Urinary bladder (tissue), 4 donors: ENCODE measurements around the gene SPON1. TPM values are rescaled to one million over a fixed set of nuclear protein-coding genes. Genes with fewer than 3 reads are reported as not detected.
"Not testable (repeated sequence)": the region's sequence is repeated elsewhere in the genome, so short reads cannot be mapped to it uniquely, and the experiment has no call there.

ENCODE experiments used
- DNase-seq: peaks from one replicate; pipeline ENCODE4 v3.0.0-alpha.2; 2015; ENCODE audit errors: extremely low spot score
- H3K27ac ChIP-seq: one replicate; pipeline ENCODE4 v1.5.1; 2013; ENCODE audit warnings: low read depth, mild to moderate bottlenecking, moderate library complexity
- H3K36me3 ChIP-seq: one replicate; pipeline ENCODE4 v1.6.1; 2013; ENCODE audit warnings: mild to moderate bottlenecking, moderate library complexity; ENCODE audit not compliant: insufficient read depth
- H3K4me1 ChIP-seq: one replicate; pipeline ENCODE4 v1.6.1; 2013; ENCODE audit warnings: mild to moderate bottlenecking, moderate library complexity; ENCODE audit not compliant: insufficient read depth
- H3K4me3 ChIP-seq: one replicate; pipeline ENCODE4 v1.5.1; 2013; ENCODE audit warnings: low read depth, low read length
- WGBS: extraction: QIAGEN DNeasy Blood & Tissue Kit; methylation state at CpG from one replicate; pipeline ENCODE4 v1.1.7; 2013; 5-methylcytosine and 5-hydroxymethylcytosine counted together
- polyA plus RNA-seq: library from polyadenylated mRNA; stranded (reverse); fragments of 200-250 nt; gene quantifications from one replicate; pipeline ENCODE4 v1.2.3, GENCODE V29; 2013
- total RNA-seq: library from RNA; depleted of rRNA; stranded (reverse); fragments of >200 nt; gene quantifications from one replicate; pipeline ENCODE4 v1.2.3, GENCODE V29; 2014
- donor health status: healthy with polysubstance abuse.
- donor health status: healthy.

Gene SPON1
- total and polyA plus RNA-seq, 2 donors = 71.5 to 131 TPM

- DNase-seq = no peak
- no peak overlapping the region for H3K4me3 ChIP-seq
- no peaks in the 10 kb centered on the region for H3K4me1 ChIP-seq
- no peak overlapping the region for H3K27ac ChIP-seq
- WGBS = 98% methylated on average over 1 of the region's 1 CpG
- H3K36me3 ChIP-seq = no peaks in the 10 kb centered on the region
Measured at GRCh38 chr11:14259878-14260277, 297.4 kb downstream of the SPON1 start.

DNA sequence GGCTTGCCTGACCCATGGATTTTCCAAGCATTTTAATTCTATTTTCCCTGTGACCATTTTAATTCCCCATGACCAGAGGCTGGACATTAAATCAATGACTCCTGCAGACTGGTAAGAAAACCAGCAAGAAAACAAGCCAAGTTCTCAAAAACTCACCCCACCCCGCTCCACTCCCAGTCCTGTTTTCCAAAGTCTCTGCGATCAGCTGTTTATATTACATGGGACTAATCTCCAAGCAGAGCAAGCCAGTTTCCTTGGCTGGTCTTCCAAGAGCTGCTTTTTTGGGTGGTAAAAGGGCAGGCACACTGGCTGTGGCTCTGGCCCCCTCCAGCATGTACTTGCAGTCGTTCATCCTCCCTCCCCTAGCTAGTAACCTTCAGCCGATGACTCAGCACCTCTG is 298.5 kb downstream of the SPON1 start:
- Histone ChIP-seq H3K4me3 (no peak overlapping the region), H3K4me1 (no peaks in the 10 kb centered on the region), H3K36me3 (no peaks in the 10 kb centered on the region), H3K27ac (no peak overlapping the region)
- no peak for DNase-seq
- 34% methylated on average over 4 of the region's 4 CpGs for WGBS

GRCh38 chr11:14262271-14262846 is 299.8 kb downstream of the SPON1 start:
- DNase-seq = no peak
- no peak overlapping the region for H3K27ac ChIP-seq
- 92% methylated on average over 8 of the region's 8 CpGs for WGBS

GRCh38 chr11:14264966-14265365 is 302.4 kb downstream of the SPON1 start:
- WGBS = 95% methylated on average over 2 of the region's 2 CpGs
- Histone ChIP-seq H3K27ac (no peak overlapping the region), H3K4me3 (no peak overlapping the region), H3K4me1 (no peaks in the 10 kb centered on the region), H3K36me3 (no peaks in the 10 kb centered on the region)
- DNase-seq = no peak

More at GRCh38 chr11:14262271-14262846, 299.8 kb downstream of the SPON1 start:
- Histone ChIP-seq H3K36me3 (no peaks in the 10 kb centered on the region), H3K4me1 (no peaks in the 10 kb centered on the region), H3K4me3 (no peak overlapping the region)

- DNase-seq = no peak
- H3K36me3 ChIP-seq = peaks cover 2% of the 10 kb centered on the region
- 71% methylated on average over 1 of the region's 1 CpG for WGBS
- no peak overlapping the region for H3K27ac ChIP-seq
- no peak overlapping the region for H3K4me3 ChIP-seq
- H3K4me1 ChIP-seq = peaks cover 1% of the 10 kb centered on the region
Measured at GRCh38 chr11:14266622-14267021, 304.1 kb downstream of the SPON1 start.

- Histone ChIP-seq H3K4me3 (no peak overlapping the region), H3K4me1 (peaks cover 1% of the 10 kb centered on the region), H3K36me3 (peaks cover 2% of the 10 kb centered on the region), H3K27ac (no peak overlapping the region)
- DNase-seq = no peak
- 91% methylated on average over 6 of the region's 6 CpGs for WGBS
Measured at GRCh38 chr11:14267861-14268635, 305.5 kb downstream of the SPON1 start.

- Histone ChIP-seq H3K4me3 (no peak overlapping the region), H3K4me1 (peaks cover 1% of the 10 kb centered on the region), H3K27ac (no peak overlapping the region), H3K36me3 (peaks cover 2% of the 10 kb centered on the region)
- no peak for DNase-seq
- WGBS = 77% methylated on average over 5 of the region's 5 CpGs
Measured at GRCh38 chr11:14269692-14270573, 307.4 kb downstream of the SPON1 start.

- WGBS = 74% methylated on average over 6 of the region's 6 CpGs
- Histone ChIP-seq H3K27ac (no peak overlapping the region), H3K4me1 (peaks cover 1% of the 10 kb centered on the region), H3K36me3 (peaks cover 2% of the 10 kb centered on the region), H3K4me3 (no peak overlapping the region)
- DNase-seq = no peak
Measured at GRCh38 chr11:14270690-14271542, 308.4 kb downstream of the SPON1 start.

- H3K4me1 ChIP-seq = peaks cover 1% of the 10 kb centered on the region
- WGBS = 84% methylated on average over 2 of the region's 2 CpGs
- peaks cover 2% of the 10 kb centered on the region for H3K36me3 ChIP-seq
- DNase-seq = no peak
- no peak overlapping the region for H3K4me3 ChIP-seq
- no peak overlapping the region for H3K27ac ChIP-seq
Measured at GRCh38 chr11:14273895-14274294, 311.4 kb downstream of the SPON1 start.

DNA sequence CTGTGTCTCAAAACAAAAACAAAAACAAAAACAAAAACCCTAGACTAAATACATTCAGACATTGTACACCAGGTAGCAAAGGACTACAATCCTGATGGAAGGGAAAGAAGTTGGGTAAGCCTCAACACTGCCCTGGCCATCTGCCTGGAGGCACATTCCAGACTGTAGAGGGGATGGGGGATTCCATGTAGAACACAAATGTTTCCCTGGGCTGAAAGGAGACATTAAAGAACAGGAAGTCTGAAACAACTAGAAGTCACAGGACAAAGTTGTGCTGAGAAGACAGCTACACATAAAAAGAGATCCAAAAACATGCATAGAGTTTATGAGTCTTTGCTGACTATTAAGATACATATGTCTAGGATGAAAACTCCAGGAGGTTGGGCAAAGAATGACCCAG is 312.6 kb downstream of the SPON1 start:
- peaks cover 1% of the 10 kb centered on the region for H3K4me1 ChIP-seq
- DNase-seq = no peak

DNA sequence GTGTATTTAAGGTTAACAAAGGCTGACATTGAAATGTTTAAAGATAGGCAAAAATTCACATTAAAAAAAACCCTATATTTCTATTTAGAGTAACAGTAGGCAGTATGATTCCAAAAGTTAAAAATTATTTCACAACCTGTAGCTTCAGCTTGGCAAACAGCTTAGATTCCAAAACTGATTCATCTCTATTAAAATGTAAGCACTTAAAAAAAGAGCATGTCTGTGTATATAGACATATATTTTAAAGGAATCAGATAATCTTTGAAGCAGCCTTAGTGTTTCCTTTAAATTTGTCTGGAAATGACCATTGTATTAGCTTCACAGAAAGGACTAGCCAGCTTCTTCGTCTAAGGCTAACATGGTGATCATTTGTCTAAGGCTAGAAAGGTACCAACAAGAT is 316.3 kb downstream of the SPON1 start:
- not testable (repeated sequence) for H3K27ac ChIP-seq, H3K4me1 ChIP-seq, DNase-seq, H3K4me3 ChIP-seq, H3K36me3 ChIP-seq
- 68% methylated on average over 1 of the region's 1 CpG for WGBS

More for the DNA sequence above, 312.6 kb downstream of the SPON1 start:
- no peak overlapping the region for H3K27ac ChIP-seq
- no peak overlapping the region for H3K4me3 ChIP-seq
- H3K36me3 ChIP-seq = peaks cover 2% of the 10 kb centered on the region

DNA sequence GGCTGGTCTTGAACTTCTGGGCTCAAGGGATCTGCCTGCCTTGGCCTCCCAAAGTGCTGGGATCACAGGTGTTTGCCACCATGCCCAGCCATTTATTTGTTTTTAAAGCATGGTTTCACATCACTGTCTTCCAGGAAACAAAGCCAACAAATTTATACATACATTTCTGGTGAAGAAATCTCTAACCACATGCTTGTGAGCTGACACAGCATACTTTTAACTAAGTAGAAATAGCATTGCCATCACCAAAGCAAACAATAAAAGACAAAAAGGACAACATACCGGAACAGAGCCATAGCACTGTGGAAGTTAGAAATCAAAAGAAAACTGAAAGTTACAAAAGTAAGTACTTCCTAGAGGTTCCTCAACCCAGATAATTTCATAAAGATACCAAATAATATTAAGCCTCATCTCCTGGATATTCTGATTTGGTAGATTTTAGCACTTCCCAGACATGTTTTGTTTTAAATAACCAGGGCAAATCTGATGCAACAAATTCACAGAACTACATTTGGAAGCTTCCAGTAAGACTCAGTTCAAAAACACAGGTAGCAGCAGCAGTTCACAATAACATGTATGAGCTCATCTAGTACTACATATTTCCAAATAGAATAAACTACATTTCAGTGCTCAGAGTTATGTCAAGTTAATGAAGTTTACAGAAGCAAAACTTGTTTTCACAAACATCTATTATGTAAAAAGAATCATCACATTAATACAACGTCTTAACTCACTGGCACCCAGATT is 325.8 kb downstream of the SPON1 start:
- no peak for DNase-seq
- H3K36me3 ChIP-seq = peaks cover 4% of the 10 kb centered on the region
- WGBS = 77% methylated on average over 2 of the region's 2 CpGs
- H3K4me3 ChIP-seq = no peak overlapping the region
- H3K27ac ChIP-seq = peak overlapping the region; percentile 23
- H3K4me1 ChIP-seq = no peaks in the 10 kb centered on the region
